GM18858 (cell line): ENCODE data around the gene MYB.
A peak's percentile ranks its signal among the peaks of the same experiment; 100 is the strongest.
"Not testable (repeated sequence)": the region's sequence is repeated elsewhere in the genome, so short reads cannot be mapped to it uniquely, and the experiment has no call there.

ENCODE experiments used
- ATAC-seq: cut with Tn5 transposase; IDR thresholded peaks from one replicate; pipeline ENCODE4 v1.9.1; 2021; ENCODE audit not compliant: unreplicated experiment

The MYB gene

DNA sequence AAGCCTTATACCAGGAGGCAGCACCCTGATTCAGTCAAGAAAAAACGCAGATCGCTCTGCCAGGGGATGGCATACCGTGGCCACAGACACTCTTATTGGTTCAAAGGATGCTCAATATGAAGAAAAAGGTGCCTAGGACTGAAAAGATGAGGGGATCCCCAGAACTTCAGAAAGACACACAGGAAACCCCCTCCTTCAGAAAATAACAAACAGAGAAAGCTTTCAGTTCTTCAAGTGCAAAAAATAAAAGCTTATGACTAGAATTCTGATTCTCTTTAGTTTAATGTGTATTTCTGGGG is 17.7 kb upstream of the MYB start:
- peak; percentile 56 for ATAC-seq

DNA sequence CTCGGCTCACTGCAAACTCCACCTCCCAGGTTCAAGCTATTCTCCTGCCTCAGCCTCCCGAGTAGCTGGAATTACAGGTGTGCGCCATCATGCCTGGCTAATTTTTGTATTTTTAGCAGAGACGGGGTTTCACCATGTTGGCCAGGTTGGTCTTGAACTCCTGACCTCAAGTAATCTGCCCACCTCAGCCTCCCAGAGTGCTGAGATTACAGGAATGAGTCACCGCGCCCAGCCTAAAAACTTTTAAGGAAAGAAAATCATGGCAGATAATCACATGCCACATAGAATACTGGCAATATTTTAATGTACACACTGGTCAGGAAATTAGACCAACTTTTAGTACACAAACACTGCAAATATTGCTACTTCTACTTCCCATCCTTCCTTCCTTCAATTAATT is 16.7 kb upstream of the MYB start:
- not testable (repeated sequence) for ATAC-seq

GRCh38 chr6:135165031-135165430 is 16.1 kb upstream of the MYB start:
- ATAC-seq: no peak

DNA sequence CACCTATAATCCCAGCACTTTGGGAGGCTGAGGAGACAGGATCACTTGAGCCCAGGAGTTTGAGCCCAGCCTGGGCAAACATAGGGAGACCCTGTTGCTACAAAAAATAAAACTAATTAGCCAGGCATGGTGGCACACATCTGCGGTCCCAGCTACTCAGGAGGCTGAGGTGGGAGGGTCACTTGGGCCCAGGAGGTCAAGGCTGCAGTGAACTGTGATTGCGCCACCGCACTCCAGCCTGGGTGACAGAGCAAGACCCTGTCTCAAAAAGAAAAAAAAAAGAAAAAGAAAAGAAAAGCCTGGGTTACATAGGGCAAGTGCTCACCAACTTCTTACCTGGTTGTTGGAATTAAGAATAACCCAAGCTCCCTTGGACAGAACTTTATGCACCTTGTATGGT is 14.6 kb upstream of the MYB start:
- no peak for ATAC-seq

GRCh38 chr6:135167617-135168016 is 13.5 kb upstream of the MYB start:
- no peak for ATAC-seq

DNA sequence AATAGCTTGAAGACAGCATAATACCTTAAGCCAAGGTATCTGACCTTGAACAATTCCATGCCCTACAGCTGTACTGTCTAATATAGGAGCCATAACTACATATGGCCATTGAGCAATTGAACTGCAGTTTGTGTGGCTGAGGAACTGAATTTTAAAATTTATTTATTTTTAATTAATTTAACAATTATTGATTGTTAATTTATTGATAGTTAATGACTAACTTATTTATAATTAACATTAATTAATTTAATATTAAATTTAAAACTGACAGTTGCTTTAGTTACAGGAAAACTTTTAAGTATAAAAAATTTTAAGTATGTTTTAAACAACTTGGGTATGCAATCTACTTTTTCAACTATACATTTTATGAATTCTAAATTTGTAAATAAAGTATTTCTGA is 12.3 kb upstream of the MYB start:
- no peak for ATAC-seq

DNA sequence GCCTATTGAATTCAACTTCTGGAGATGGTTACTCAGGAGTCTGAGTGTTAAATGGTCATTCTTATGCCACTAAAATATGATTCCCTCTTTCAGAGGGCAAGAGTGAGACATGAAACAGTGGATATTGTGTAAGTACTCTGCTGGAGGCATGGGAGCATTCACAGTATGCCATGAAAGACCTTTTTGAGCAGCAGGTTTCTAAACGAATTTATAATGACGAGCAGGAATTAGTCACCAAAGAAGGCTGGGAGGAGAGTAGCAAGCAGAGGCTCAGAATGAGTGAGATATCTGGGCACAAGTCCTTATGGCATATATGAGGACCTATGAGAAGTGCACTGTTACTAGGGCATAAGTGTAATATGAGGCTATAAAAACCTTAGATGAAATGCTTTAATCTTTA is 10.9 kb upstream of the MYB start:
- peak; percentile 12 for ATAC-seq

DNA sequence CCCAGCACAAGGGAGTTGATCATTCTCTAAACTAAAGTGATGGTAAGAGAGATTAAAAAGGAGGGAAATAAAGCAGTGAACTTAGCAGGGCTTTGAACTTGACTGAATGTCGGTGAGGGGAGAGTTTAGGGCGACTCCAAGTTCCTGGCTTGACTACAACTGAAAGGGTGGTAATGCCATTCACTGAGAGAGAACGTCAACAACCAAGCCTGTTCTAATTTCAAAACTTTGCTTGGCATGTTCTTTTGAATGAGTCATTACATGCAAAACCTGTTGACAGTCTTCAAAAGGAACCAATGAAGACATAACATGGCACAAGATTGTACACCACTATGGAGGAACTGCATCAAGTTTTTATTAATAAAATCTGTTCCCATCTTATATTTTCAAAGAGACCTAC is 10.3 kb upstream of the MYB start:
- ATAC-seq: peak; percentile 45

- no peak for ATAC-seq
Measured at GRCh38 chr6:135173242-135173988, 7.7 kb upstream of the MYB start.

DNA sequence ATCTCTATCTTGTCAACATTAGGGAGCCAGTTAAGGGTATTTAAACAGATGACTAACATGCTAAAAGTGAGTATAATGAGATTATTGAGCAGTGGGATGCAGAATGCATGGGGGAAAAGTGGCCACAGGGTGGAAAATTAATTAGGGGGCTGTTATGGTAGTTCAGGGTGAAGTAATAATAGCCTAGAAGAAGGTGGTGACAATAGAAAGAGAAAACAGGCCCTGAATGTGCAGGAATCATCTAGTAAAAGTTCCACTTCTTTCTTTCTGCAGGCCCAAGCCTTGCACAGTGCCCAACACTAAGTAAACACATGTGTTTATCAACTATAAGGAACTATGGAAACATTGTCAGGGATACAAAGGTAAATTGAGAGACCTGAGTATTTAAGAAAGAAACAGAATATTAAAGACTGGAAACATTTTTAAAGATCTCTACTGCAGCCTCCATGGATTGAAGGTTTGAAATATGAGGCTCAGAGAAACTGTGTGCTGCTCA is 7.1 kb upstream of the MYB start:
- no peak for ATAC-seq

DNA sequence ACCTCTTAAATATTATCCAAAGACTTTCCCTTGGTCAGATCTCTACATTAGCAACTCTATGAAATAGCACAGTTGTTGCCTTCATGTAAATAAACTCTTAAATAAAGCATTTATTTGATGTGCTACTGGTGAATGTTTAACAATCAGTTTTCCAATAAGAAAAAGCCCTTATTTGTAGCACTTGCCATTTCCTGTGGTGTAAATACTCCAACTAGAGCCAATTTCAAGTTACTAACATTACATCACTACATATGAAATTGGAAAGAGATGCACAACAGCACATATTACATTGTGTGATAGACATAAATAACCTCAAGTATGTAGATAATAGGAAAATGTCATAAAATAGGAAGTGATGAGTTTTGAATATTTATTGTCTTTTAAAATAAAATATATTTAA is 5.0 kb upstream of the MYB start:
- no peak for ATAC-seq

DNA sequence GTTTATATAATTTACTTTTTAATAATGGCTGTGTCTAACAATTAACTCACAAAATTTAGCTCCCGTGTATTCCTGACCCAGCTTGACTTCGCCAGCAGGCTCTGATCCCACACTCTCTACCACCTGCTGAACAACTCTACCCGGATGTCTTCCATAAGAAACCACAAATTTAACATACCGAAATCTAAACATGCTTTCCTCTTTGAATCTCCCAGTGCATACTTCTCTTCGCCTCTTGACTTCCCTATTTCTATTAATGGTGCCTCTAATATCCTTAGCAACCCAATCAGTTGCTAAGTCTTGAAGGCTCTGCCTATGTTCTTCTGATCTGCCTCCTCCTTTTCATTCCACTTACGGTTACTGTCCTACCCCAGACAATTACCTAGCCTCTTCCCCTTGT is 4.6 kb upstream of the MYB start:
- no peak for ATAC-seq

GRCh38 chr6:135179372-135179771 is 1.7 kb upstream of the MYB start:
- no peak for ATAC-seq

DNA sequence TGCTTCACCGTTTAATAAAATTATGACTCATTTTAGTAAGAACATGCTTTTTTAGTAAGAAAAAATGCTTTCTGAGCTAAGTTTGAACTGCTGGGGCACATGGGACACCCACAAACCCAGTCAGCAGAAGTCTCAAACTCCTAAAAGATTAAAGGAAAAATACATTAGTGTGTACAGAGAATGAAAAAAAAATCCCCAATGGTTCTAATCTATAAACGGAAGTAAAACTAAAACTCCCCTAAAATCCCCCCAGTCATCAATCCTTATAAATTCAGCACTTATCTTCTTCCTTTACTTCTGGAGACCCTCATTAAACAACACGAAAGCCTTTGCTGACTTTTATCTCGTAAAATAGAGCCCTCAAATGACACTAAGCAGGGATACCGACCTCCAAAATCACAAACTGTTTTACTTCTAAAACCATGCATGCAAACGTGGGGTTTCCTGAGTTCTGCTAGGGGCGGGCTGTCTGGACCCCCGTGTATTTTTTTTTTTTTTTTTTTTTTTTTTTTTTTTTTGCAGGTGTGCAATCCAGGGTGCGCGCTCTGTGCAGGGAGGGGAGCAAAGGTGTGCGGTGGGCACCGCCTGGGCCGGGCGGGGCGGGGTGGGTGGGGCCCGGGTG is 1.1 kb upstream of the MYB start:
- ATAC-seq: no peak

DNA sequence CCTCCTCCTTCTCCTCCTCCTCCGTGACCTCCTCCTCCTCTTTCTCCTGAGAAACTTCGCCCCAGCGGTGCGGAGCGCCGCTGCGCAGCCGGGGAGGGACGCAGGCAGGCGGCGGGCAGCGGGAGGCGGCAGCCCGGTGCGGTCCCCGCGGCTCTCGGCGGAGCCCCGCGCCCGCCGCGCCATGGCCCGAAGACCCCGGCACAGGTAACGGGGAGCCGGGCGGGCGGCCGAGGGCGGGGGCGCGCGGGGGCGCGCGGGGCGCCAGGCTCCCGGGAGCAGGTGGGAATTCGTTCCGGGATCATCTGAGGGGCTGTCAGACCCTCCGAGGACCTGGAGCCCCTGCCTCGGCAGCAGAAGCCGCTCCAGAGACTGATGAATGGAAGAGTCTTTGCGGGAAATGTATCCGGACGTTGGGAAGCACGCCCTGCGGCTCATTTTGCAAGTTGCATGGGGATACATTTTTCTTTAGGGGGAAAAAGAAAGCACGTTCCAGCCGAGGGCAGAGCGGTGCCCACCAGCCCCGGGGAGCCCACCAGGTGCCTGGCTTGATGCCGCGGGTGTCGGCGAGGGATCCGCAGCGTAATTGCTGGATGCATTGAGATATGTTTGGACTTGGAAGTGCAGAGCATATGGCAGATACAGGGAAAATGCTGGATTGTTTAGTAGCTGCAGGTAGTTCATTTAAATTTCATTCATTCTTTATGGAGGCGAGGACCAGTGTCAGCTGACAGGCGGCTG is 394 bp downstream of the MYB start:
- ATAC-seq: no peak

DNA sequence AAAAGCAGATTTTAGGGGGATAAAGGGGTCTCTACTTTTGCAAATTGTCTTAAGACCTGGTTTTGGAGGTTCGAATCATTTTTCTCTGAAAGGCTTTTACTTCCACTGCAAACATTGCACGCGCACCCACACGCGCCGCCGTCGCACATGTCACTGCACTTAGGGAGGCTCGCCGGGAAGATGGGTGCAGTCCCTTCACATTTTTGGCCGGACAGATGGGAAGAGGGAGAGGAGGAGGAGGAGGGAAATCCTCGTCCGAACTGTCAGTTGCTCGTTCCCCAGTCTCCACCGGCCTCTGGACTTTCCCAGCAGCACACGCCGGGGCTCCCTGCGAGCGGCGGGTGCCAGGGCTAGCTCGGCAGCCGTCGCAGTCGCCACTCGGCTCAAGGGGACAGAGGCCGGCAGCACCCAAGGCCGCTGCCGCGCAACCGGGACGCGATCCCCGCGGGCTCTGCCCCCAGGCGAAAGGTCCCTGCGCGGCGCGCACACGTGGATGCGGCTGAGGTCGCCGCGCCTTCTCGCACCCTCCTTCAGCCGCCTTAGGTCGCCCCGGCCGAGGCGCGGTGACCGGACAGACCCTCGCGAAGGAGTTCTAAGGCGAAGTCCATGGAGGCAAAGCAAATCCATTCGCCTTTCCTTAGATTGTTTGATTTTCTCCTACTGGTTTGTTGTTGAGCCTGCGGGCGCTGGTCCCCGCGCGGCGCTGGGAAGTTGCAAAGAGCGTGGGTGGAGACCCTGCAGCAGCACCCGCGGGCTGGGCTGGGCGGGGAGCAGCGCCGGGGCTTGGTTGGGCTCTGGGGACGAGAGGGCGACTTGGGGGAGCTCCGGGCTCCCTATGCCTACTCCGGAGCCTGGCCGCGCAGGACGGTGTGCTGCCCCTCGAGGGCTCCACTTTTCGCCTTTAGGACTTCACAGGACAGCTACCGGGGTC is 1.2 kb downstream of the MYB start:
- ATAC-seq: peak; percentile 6

GRCh38 chr6:135183002-135183531 is 2.0 kb downstream of the MYB start:
- peak; percentile 28 for ATAC-seq

GRCh38 chr6:135183532-135184440 is 2.7 kb downstream of the MYB start:
- peak; percentile 22 for ATAC-seq

DNA sequence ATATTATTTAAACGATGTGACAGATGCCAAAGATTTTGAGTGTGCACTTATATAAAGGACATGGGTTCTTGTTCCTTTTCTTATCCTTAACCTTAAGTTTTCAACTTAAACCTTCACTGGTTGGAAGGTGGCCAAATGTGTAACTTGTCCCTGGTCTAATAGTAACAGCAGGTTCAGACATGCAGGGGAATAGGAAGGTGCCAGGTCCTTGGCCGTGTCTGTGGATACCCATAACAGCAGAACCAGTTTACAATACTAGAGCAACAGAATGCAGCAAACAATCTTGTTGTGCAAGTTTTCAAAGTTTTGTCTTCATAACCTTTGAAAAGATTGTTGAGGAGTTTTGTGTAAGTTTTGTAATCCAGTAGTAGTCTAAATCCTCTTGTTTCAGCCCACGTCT is 4.4 kb downstream of the MYB start:
- no peak for ATAC-seq

DNA sequence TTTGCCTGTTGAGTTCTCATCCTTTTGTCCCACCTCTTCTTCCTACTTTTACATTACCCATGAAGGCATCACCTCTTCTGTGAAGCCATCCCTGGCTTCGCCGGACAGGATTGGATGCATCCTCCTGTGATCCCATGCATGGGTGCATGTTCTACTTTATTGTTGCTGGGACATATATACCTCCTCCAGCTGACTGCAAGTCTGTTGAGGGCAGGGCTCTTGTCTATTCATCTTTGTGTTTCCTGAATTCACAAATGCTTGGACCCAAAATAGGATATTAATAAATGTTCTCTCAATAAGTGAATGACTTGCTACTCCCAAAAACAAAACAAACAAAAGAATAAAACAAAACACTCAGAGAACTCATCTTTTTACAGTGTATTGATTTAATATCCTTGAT is 5.1 kb downstream of the MYB start:
- no peak for ATAC-seq
